ENCODE data around the gene NPAS2. TPM values are rescaled to one million over a fixed set of nuclear protein-coding genes. Genes with fewer than 3 reads are reported as not detected.

Gene NPAS2
- total and polyA plus RNA-seq, 2 donors (not counting 3 experiments of a cell fraction or from before 2014, with no cell fraction given): 29.0 to 53.9 TPM

DNA sequence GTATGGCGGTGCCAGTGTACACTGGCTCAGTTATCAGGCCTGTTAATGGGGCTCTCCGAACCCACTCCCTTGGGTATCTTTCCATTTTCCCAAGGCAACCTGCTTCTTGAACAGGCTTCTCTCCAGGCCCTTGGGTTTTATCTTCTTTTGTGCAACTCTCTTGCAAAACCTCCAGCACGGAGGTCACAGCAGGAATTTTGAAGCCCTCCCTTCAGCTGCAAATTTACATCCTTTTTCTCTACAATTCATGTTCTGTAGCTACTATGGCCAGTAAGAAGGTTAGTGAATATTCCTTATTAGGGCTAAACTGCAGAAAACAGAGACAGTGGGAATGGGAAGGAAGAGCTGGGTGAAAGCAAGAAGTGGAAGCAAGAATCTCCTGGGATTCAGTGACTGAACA, 10.4 kb upstream of the NPAS2 start:
- no peaks in the 10 kb centered on the region for H3K79me2 ChIP-seq (ENCODE audit: control insufficient read depth, insufficient read depth, low read length)
- CTCF ChIA-PET: no interaction called here
- no peaks in the 10 kb centered on the region for H4K20me1 ChIP-seq (replicated peaks; ENCODE audit: control insufficient read depth, extremely low read depth, insufficient read depth, low read length)
- DNase-seq (ENCODE audit: low read depth, low spot score) (no peak), FAIRE-seq (no peak)
- no peaks in the 10 kb centered on the region for H3K36me3 ChIP-seq (ENCODE audit: control insufficient read depth in 2 of 2, extremely low read depth in 1 of 2, insufficient read depth in 2 of 2, low read length in 2 of 2)
- no peak overlapping the region for H3K9ac ChIP-seq (replicated peaks; ENCODE audit: extremely low read depth, insufficient read depth, low read length)
- no TSS peak for BruUV-seq (replicated peaks)
- intact Hi-C loops (cut with micrococcal nuclease) (no loop called here), dilution Hi-C loops (cut with MboI; ENCODE audit: extremely low pct_ligation_motif_present, low sequenced_read_pairs) (no loop called here)
- H3K4me3 ChIP-seq (replicated peaks in 1 of 3; ENCODE audit: insufficient read depth in 1 of 3, low read depth in 1 of 3, low read length in 3 of 3): no peak overlapping the region
- no peaks in the 10 kb centered on the region for H3K9me3 ChIP-seq (replicated peaks; ENCODE audit: control insufficient read depth, insufficient read depth, low read length)
- no peaks in the 10 kb centered on the region for H3K27me3 ChIP-seq (ENCODE audit: control insufficient read depth in 2 of 2, insufficient read depth in 2 of 2, low read length in 2 of 2)
- H3K27ac ChIP-seq (ENCODE audit: insufficient read depth, low read depth, low read length): no peak overlapping the region
- no peak overlapping the region for H3K4me2 ChIP-seq (ENCODE audit: insufficient read depth, low read length)
- H3K4me1 ChIP-seq (ENCODE audit: control insufficient read depth, extremely low read depth, insufficient read depth, low read length): peaks cover 21% of the 10 kb centered on the region
- no peaks in the 10 kb centered on the region for H3K9me1 ChIP-seq (replicated peaks; ENCODE audit: control insufficient read depth, extremely low read depth, insufficient read depth, low read length)
- POLR2A ChIA-PET: no interaction called here
- TF ChIP-seq POLR2AphosphoS5 (IDR thresholded peaks at IDR 0.05; ENCODE audit: insufficient read depth, low read depth, low read length): no peak
- H2AFZ ChIP-seq (ENCODE audit: low read depth, low read length): no peak overlapping the region

DNA sequence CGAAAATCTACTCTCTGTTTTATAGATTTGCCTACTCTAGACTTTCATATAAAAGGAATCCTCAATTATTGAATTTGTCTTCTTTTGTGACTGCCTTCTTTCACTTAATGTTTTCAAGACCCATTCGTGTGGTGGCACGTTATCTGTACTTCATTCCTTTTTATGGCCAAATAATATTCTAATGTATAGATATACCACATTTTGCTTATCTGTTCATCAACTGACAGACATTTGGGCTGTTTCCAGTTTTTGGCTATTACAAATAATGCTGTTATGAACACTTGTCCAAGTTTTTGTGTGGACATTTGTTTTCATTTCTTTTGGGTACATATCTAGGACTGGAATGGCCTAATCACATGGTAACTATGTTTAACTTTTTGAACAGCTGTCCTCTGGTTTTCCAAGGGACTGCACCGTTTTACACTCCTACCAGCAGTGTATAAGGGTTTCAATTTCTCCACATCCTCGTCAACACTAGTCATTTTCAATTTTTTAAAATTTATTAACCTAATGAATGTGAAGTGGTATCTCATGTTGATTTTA, 9.3 kb upstream of the NPAS2 start:
- H3K79me2 ChIP-seq (ENCODE audit: control insufficient read depth, insufficient read depth, low read length): no peaks in the 10 kb centered on the region
- no peak overlapping the region for H3K4me3 ChIP-seq (replicated peaks in 1 of 3; ENCODE audit: insufficient read depth in 1 of 3, low read depth in 1 of 3, low read length in 3 of 3)
- H3K9me1 ChIP-seq (replicated peaks; ENCODE audit: control insufficient read depth, extremely low read depth, insufficient read depth, low read length): no peaks in the 10 kb centered on the region
- intact Hi-C loops (cut with micrococcal nuclease) (no loop called here), dilution Hi-C loops (cut with MboI; ENCODE audit: extremely low pct_ligation_motif_present, low sequenced_read_pairs) (no loop called here)
- H3K4me2 ChIP-seq (ENCODE audit: insufficient read depth, low read length): no peak overlapping the region
- no peak for DNase-seq (ENCODE audit: low read depth, low spot score)
- POLR2A ChIA-PET: no interaction called here
- CTCF ChIA-PET: no interaction called here
- H3K27ac ChIP-seq (ENCODE audit: insufficient read depth, low read depth, low read length): no peak overlapping the region
- H3K9me3 ChIP-seq (replicated peaks; ENCODE audit: control insufficient read depth, insufficient read depth, low read length): no peaks in the 10 kb centered on the region
- H2AFZ ChIP-seq (ENCODE audit: low read depth, low read length): no peak overlapping the region
- no peaks in the 10 kb centered on the region for H3K27me3 ChIP-seq (ENCODE audit: control insufficient read depth in 2 of 2, insufficient read depth in 2 of 2, low read length in 2 of 2)
- no peak overlapping the region for H3K9ac ChIP-seq (replicated peaks; ENCODE audit: extremely low read depth, insufficient read depth, low read length)
- no TSS peak for BruUV-seq (replicated peaks)
- TF ChIP-seq POLR2A (IDR thresholded peaks at IDR 0.05; ENCODE audit: low read depth, low read length) (no peak), FOS (IDR thresholded peaks at IDR 0.05; ENCODE audit: borderline replicate concordance, insufficient read depth, low read length) (no peak), MYC (IDR thresholded peaks at IDR 0.05; ENCODE audit: low read depth, low read length) (no peak), EZH2 (IDR thresholded peaks at IDR 0.05; ENCODE audit: borderline replicate concordance, low read depth, low read length, severe bottlenecking) (no peak), JUN (IDR thresholded peaks at IDR 0.05; ENCODE audit: borderline replicate concordance, insufficient read depth, insufficient read length, low read depth) (no peak), POLR2AphosphoS5 (IDR thresholded peaks at IDR 0.05; ENCODE audit: insufficient read depth, low read depth, low read length) (no peak), GATA2 (IDR thresholded peaks at IDR 0.05; ENCODE audit: insufficient read depth, insufficient read length, low read depth, low read length) (no peak)
- TF ChIP-seq, protein P1, sequence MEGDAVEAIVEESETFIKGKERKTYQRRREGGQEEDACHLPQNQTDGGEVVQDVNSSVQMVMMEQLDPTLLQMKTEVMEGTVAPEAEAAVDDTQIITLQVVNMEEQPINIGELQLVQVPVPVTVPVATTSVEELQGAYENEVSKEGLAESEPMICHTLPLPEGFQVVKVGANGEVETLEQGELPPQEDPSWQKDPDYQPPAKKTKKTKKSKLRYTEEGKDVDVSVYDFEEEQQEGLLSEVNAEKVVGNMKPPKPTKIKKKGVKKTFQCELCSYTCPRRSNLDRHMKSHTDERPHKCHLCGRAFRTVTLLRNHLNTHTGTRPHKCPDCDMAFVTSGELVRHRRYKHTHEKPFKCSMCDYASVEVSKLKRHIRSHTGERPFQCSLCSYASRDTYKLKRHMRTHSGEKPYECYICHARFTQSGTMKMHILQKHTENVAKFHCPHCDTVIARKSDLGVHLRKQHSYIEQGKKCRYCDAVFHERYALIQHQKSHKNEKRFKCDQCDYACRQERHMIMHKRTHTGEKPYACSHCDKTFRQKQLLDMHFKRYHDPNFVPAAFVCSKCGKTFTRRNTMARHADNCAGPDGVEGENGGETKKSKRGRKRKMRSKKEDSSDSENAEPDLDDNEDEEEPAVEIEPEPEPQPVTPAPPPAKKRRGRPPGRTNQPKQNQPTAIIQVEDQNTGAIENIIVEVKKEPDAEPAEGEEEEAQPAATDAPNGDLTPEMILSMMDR (IDR thresholded peaks at IDR 0.05; ENCODE audit: extremely low read depth in 1 of 2, insufficient read depth in 1 of 2, low read depth in 1 of 2, low read length in 2 of 2): no peak
- TF ChIP-seq, protein P2, sequence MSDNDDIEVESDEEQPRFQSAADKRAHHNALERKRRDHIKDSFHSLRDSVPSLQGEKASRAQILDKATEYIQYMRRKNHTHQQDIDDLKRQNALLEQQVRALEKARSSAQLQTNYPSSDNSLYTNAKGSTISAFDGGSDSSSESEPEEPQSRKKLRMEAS (IDR thresholded peaks at IDR 0.05; ENCODE audit: insufficient read depth, insufficient read length): no peak
- H4K20me1 ChIP-seq (replicated peaks; ENCODE audit: control insufficient read depth, extremely low read depth, insufficient read depth, low read length): no peaks in the 10 kb centered on the region
- peaks cover 21% of the 10 kb centered on the region for H3K4me1 ChIP-seq (ENCODE audit: control insufficient read depth, extremely low read depth, insufficient read depth, low read length)
- no peak for FAIRE-seq
- no peaks in the 10 kb centered on the region for H3K36me3 ChIP-seq (ENCODE audit: control insufficient read depth in 2 of 2, extremely low read depth in 1 of 2, insufficient read depth in 2 of 2, low read length in 2 of 2)
